HS-5 (cell line): ENCODE measurements around the gene SLC15A1.

ENCODE experiments used
- DNase-seq: peaks from one replicate; pipeline ENCODE4 v3.0.0-alpha.2; 2012; ENCODE audit warnings: low read depth

The SLC15A1 gene

GRCh38 chr13:98751861-98752466 lies 508 bp downstream of the SLC15A1 start:
- no peak for DNase-seq

GRCh38 chr13:98751367-98751782 lies 1.1 kb downstream of the SLC15A1 start:
- DNase-seq = no peak

- no peak for DNase-seq
Observed at GRCh38 chr13:98749501-98749900, 3.0 kb downstream of the SLC15A1 start.

GRCh38 chr13:98746968-98747367 lies 5.5 kb downstream of the SLC15A1 start:
- DNase-seq = no peak

- no peak for DNase-seq
Observed at GRCh38 chr13:98743377-98743776, 9.1 kb downstream of the SLC15A1 start.

- no peak for DNase-seq
Observed at GRCh38 chr13:98742961-98743360, 9.5 kb downstream of the SLC15A1 start.

GRCh38 chr13:98741741-98742435 lies 10.6 kb downstream of the SLC15A1 start:
- DNase-seq = no peak

- DNase-seq = no peak
Observed at GRCh38 chr13:98740131-98740530, 12.3 kb downstream of the SLC15A1 start.

- no peak for DNase-seq
Observed at GRCh38 chr13:98738993-98739392, 13.5 kb downstream of the SLC15A1 start.

- DNase-seq = no peak
Observed at GRCh38 chr13:98738213-98738612, 14.3 kb downstream of the SLC15A1 start.

- no peak for DNase-seq
Observed at GRCh38 chr13:98731925-98732324, 20.5 kb downstream of the SLC15A1 start.

- no peak for DNase-seq
Observed at GRCh38 chr13:98731038-98731437, 21.4 kb downstream of the SLC15A1 start.

GRCh38 chr13:98730441-98730840 lies 22.0 kb downstream of the SLC15A1 start:
- no peak for DNase-seq

GRCh38 chr13:98729658-98730057 lies 22.8 kb downstream of the SLC15A1 start:
- no peak for DNase-seq

GRCh38 chr13:98722958-98723357 lies 29.5 kb downstream of the SLC15A1 start:
- DNase-seq = no peak

- no peak for DNase-seq
Observed at GRCh38 chr13:98721825-98722510, 30.5 kb downstream of the SLC15A1 start.

- DNase-seq = no peak
Observed at GRCh38 chr13:98719527-98720250, 32.8 kb downstream of the SLC15A1 start.

- DNase-seq = no peak
Observed at GRCh38 chr13:98717891-98718290, 34.6 kb downstream of the SLC15A1 start.

- no peak for DNase-seq
Observed at GRCh38 chr13:98717256-98717655, 35.2 kb downstream of the SLC15A1 start.

- no peak for DNase-seq
Observed at GRCh38 chr13:98710521-98710920, 42.0 kb downstream of the SLC15A1 start.

GRCh38 chr13:98707281-98707999 lies 45.0 kb downstream of the SLC15A1 start:
- no peak for DNase-seq
